Neutrophil (primary cell): ENCODE results near the gene C1QTNF7.

Source experiments
- H3K27ac ChIP-seq: fragments of 200-600 bp; sonication (generic); 2 replicates; pipeline ENCODE4 v1.5.1; 2016; ENCODE audit warnings: mild to moderate bottlenecking, moderate library complexity
- H3K27me3 ChIP-seq: fragments of 200-600 bp; sonication (generic); 2 replicates; pipeline ENCODE4 v1.6.0; 2016; ENCODE audit warnings: mild to moderate bottlenecking
- H3K36me3 ChIP-seq: fragments of 200-600 bp; sonication (generic); 2 replicates; pipeline ENCODE4 v1.5.1; 2017
- H3K4me1 ChIP-seq, 2 experiments: fragments of 200-600 bp in 1 of 2; sonication (generic) in 1 of 2; 1 replicate in 1 of 2; 2 replicates in 1 of 2; pipeline versions ENCODE4 v1.5.1 to v1.6.1; 2013 to 2016; ENCODE audit warnings: low read depth in 1 of 2, low read length in 1 of 2, mild to moderate bottlenecking in 1 of 2, moderate library complexity in 1 of 2; ENCODE audit not compliant: control insufficient read depth in 1 of 2, insufficient read depth in 1 of 2
- H3K4me3 ChIP-seq, 2 experiments: fragments of 200-600 bp in 1 of 2; sonication (generic) in 1 of 2; 1 replicate in 1 of 2; 2 replicates in 1 of 2; pipeline ENCODE4 v1.5.1; 2013 to 2016; ENCODE audit warnings: low read depth in 1 of 2, low read length in 1 of 2, mild to moderate bottlenecking in 1 of 2, moderate library complexity in 1 of 2
- H3K9me3 ChIP-seq: fragments of 200-600 bp; sonication (generic); 2 replicates; pipeline ENCODE4 v1.5.1; 2016
- TF ChIP-seq, protein P1 (sequence below): fragments of 200-600 bp; sonication (generic); IDR thresholded peaks from 2 replicates; pipeline ENCODE4 v1.5.1; 2016; ENCODE audit warnings: antibody characterized with exemption

C1QTNF7 gene

DNA sequence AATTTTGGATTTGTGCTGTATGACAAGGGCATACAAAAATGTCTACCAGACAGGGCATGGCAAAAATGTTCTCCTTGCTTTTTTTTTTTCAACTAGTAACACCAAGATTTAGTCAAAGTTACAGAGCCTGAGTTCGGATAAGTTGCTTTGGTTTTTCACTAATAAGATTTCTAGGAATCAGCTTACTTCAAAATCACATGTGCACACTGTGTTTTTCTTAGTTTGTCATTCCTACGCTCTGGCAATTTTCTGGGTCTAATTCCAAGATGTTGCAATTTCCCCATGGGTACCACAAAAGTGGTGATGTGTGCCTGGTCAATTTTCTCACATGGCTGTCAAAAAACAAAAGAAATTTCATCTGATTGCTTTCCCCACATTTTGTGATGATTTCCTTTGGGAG lies 6.3 kb downstream of the C1QTNF7 start:
- Histone ChIP-seq H3K9me3 (no peaks in the 10 kb centered on the region), H3K36me3 (no peaks in the 10 kb centered on the region), H3K4me1 (peaks cover 12 to 13% of the 10 kb centered on the region in 2 experiments), H3K27ac (no peak overlapping the region), H3K4me3 (no peak overlapping the region), H3K27me3 (no peaks in the 10 kb centered on the region)
- TF ChIP-seq, protein P1, sequence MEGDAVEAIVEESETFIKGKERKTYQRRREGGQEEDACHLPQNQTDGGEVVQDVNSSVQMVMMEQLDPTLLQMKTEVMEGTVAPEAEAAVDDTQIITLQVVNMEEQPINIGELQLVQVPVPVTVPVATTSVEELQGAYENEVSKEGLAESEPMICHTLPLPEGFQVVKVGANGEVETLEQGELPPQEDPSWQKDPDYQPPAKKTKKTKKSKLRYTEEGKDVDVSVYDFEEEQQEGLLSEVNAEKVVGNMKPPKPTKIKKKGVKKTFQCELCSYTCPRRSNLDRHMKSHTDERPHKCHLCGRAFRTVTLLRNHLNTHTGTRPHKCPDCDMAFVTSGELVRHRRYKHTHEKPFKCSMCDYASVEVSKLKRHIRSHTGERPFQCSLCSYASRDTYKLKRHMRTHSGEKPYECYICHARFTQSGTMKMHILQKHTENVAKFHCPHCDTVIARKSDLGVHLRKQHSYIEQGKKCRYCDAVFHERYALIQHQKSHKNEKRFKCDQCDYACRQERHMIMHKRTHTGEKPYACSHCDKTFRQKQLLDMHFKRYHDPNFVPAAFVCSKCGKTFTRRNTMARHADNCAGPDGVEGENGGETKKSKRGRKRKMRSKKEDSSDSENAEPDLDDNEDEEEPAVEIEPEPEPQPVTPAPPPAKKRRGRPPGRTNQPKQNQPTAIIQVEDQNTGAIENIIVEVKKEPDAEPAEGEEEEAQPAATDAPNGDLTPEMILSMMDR: no peak

GRCh38 chr4:15434676-15435075 lies 6.8 kb downstream of the C1QTNF7 start:
- no peak overlapping the region for H3K27ac ChIP-seq
- no peak overlapping the region for H3K4me3 ChIP-seq
- H3K36me3 ChIP-seq: no peaks in the 10 kb centered on the region
- no peaks in the 10 kb centered on the region for H3K9me3 ChIP-seq
- peaks cover 12 to 13% of the 10 kb centered on the region in 2 experiments for H3K4me1 ChIP-seq
- TF ChIP-seq, protein P1: no peak
- H3K27me3 ChIP-seq: no peaks in the 10 kb centered on the region

DNA sequence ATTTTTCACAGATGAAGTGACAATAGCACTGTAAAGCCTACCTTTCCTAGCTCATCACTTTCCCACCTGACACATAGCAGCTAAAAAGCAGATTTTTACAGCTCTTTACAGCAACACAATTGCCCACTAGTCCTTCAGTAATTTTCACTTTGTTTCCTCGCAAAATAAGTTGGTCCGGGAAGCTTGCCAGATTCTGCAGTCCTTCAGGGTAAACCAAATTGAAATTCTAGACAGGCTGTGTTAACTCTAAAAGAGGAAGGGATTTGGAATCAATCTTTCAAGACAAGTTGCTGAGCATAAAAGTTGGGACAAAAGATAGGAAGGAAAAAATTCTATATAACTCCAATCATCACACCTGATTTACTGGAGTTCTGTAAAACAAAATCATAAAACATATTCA lies 8.7 kb downstream of the C1QTNF7 start:
- Histone ChIP-seq H3K27ac (no peak overlapping the region), H3K4me3 (no peak overlapping the region), H3K36me3 (no peaks in the 10 kb centered on the region), H3K9me3 (no peaks in the 10 kb centered on the region), H3K4me1 (peaks cover 12 to 13% of the 10 kb centered on the region in 2 experiments), H3K27me3 (no peaks in the 10 kb centered on the region)
- TF ChIP-seq, protein P1: no peak

DNA sequence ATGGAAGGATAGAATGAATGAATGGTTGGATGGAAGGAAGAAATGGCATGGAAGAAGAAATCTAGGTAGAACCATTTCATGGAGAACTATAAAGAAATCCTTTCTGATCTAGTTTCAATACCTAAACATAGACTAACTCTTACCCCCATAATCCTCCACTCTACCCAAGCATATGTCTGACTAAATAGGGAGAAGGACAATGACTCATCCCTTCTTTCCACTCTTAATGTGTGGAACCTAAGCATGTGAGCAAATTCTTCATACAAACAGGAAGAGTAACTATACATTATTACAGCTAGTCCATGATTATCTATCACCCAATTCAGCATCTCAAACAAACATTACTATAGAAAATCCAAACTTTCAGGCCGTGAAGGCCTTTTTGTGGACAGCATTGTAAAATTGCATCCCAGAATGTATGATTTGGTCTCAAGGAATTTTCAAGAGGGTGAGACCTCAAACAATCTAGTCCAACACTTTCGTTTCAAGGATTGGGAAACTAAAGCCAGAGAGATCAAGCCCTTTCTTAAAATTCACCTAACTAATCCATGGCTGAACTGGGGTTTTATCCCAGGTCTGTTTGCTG lies 11.2 kb downstream of the C1QTNF7 start:
- TF ChIP-seq, protein P1: no peak

DNA sequence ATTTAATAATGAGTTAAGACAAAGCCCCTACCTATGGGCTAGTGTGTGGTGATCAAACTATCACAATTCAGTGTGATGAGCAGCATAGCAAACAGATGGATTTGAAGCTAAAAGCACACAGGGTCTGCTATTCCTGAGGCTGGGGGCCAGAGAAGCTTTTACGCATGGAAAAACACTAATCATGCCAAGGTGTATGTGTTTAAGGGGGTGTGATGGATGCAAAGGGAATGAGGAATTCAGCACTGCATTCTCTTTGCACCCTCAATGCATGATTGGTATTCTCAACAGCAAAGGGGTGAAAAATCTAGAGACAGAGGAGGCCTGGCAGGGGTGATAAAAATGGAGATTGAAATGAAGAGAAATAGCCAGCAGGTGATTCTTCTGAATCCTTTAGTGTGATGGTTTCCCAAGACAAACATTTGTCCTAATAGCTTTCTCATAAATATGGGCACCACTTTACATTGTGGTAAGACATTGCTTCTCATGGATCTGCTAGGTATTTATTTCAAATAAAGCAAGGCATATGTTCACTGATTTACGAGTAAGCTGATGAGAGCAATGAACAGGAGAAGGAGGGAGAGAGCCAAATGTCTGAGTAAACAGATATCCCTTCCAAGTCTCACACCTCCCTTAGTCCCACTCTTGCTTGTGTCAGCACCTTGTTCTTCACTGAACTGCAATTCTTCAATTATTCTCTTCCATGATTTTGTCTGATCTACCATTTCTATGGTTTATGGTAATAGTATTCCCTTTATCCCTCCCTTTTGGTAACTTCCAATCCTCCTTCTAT lies 15.7 kb downstream of the C1QTNF7 start:
- Histone ChIP-seq H3K36me3 (no peaks in the 10 kb centered on the region), H3K9me3 (no peaks in the 10 kb centered on the region), H3K4me1 (no peaks in the 10 kb centered on the region), H3K27ac (no peak overlapping the region), H3K27me3 (no peaks in the 10 kb centered on the region), H3K4me3 (no peak overlapping the region)
- TF ChIP-seq, protein P1: no peak

More for the DNA sequence above, 11.2 kb downstream of the C1QTNF7 start:
- Histone ChIP-seq H3K4me3 (no peak overlapping the region), H3K27ac (no peak overlapping the region), H3K9me3 (no peaks in the 10 kb centered on the region), H3K36me3 (no peaks in the 10 kb centered on the region), H3K4me1 (peaks cover 12 to 13% of the 10 kb centered on the region in 2 experiments), H3K27me3 (no peaks in the 10 kb centered on the region)
